Measurements from ENCODE around the gene DOP1A. TPM values are rescaled to one million over a fixed set of nuclear protein-coding genes. Genes with fewer than 3 reads are reported as not detected.

DOP1A gene
- total RNA-seq, 1 experiment from 2014 or later = 17.0 TPM

DNA sequence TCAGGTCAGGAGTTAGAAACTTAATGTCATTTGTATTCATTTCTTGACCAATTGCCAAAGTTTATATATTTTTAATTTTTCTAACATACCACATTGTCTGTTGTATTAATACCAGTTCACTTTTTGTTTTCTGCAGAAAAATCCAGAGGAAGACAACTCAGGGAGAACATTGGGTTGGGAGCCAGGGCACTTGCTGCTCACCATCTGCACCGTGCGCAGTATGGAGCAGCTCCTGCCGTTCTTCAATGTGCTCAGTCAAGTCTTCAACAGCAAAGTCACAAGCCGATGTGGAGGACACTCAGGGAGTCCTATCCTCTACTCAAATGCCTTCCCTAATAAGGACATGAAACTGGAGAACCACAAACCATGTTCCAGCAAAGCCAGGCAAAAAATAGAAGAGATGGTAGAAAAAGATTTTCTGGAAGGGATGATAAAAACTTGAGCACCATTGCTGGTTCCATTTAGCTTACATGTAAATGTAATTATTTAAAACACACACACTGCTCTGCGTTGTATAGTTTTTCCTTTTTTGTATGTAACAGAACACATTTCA is 100.3 kb downstream of the DOP1A start:
- no peak overlapping the region for H3K4ac ChIP-seq (ENCODE audit: low read depth, low read length)
- H2AK5ac ChIP-seq (ENCODE audit: insufficient read length, low read length) = no peak overlapping the region
- no peak overlapping the region for H2BK120ac ChIP-seq (ENCODE audit: low read depth, low read length, poor library complexity, severe bottlenecking)
- no peak overlapping the region for H3K9ac ChIP-seq (ENCODE audit: extremely low read depth, insufficient read length, low read length)
- no peaks in the 10 kb centered on the region; the same call in 1 of the 2 replicates for H3K79me2 ChIP-seq (ENCODE audit: insufficient read depth, low read length)
- DNase-seq = no peak
- Mint-ChIP-seq H3K9me3 (no peaks in the 10 kb centered on the region), H3K36me3 (ENCODE audit: insufficient read depth in 1 of 3, low read depth in 3 of 3) (peaks cover 21 to 81% (median 66%) of the 10 kb centered on the region in 3 experiments; a peak in 6 of 7 replicates), H3K27me3 (ENCODE audit: low read depth) (no peaks in the 10 kb centered on the region), H3K27ac (no peak overlapping the region), H3K4me1 (no peaks in the 10 kb centered on the region), H3K4me3 (no peak overlapping the region)
- H3K27me3 ChIP-seq (ENCODE audit: insufficient read depth, low read length) = no peaks in the 10 kb centered on the region
- H4K20me1 ChIP-seq (ENCODE audit: control insufficient read depth, insufficient read depth, insufficient read length) = no peaks in the 10 kb centered on the region
- H2BK12ac ChIP-seq (ENCODE audit: insufficient read length, low read depth, low read length) = no peak overlapping the region
- no peaks in the 10 kb centered on the region for H3K4me1 ChIP-seq (ENCODE audit: insufficient read depth, low read length)
- TF ChIP-seq, protein P1, sequence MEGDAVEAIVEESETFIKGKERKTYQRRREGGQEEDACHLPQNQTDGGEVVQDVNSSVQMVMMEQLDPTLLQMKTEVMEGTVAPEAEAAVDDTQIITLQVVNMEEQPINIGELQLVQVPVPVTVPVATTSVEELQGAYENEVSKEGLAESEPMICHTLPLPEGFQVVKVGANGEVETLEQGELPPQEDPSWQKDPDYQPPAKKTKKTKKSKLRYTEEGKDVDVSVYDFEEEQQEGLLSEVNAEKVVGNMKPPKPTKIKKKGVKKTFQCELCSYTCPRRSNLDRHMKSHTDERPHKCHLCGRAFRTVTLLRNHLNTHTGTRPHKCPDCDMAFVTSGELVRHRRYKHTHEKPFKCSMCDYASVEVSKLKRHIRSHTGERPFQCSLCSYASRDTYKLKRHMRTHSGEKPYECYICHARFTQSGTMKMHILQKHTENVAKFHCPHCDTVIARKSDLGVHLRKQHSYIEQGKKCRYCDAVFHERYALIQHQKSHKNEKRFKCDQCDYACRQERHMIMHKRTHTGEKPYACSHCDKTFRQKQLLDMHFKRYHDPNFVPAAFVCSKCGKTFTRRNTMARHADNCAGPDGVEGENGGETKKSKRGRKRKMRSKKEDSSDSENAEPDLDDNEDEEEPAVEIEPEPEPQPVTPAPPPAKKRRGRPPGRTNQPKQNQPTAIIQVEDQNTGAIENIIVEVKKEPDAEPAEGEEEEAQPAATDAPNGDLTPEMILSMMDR (conservative IDR thresholded peaks at IDR 0.05) = no peak
- H3K4me2 ChIP-seq (ENCODE audit: insufficient read depth, insufficient read length, low read length) = no peak overlapping the region
- no peak overlapping the region for H4K5ac ChIP-seq (ENCODE audit: insufficient read length, low read depth, low read length)
- no peak overlapping the region for H3K18ac ChIP-seq (ENCODE audit: insufficient read length, low read depth, low read length)
- no peak overlapping the region for H4K8ac ChIP-seq (replicated peaks; ENCODE audit: insufficient read length, low read depth, low read length)
- no peak overlapping the region for H3K23ac ChIP-seq (ENCODE audit: insufficient read length, low read depth, low read length)
- H2AFZ ChIP-seq (ENCODE audit: low read length) = no peak overlapping the region
- H3K9me3 ChIP-seq (ENCODE audit: control insufficient read depth, low read depth, low read length) = no peaks in the 10 kb centered on the region
- H4K91ac ChIP-seq (ENCODE audit: insufficient read length, low read depth, low read length) = no peak overlapping the region
- no peak overlapping the region for H2BK5ac ChIP-seq (ENCODE audit: insufficient read length, low read length)
- H3T11ph ChIP-seq (ENCODE audit: low read length) = no peak overlapping the region
- no peak overlapping the region for H2BK15ac ChIP-seq (ENCODE audit: low read depth, low read length)
- WGBS (ENCODE audit: extremely low coverage, insufficient read length, low lambda C conversion rate) = no CpG with 5 or more reads among the region's 5 CpGs
- no peak overlapping the region for H2BK20ac ChIP-seq (ENCODE audit: low read depth, low read length, poor library complexity, severe bottlenecking)
- H3K27ac ChIP-seq (ENCODE audit: insufficient read length, low read depth, low read length) = no peak overlapping the region
- H3K23me2 ChIP-seq (ENCODE audit: insufficient read length, low read depth, low read length, poor library complexity, severe bottlenecking) = no peaks in the 10 kb centered on the region
- no peak overlapping the region for H3K14ac ChIP-seq (ENCODE audit: insufficient read depth, low read length)
- H3K56ac ChIP-seq (ENCODE audit: insufficient read length, low read depth, low read length) = no peak overlapping the region
- H3K79me1 ChIP-seq (ENCODE audit: insufficient read depth, low read depth, low read length, poor library complexity, severe bottlenecking) = no peaks in the 10 kb centered on the region

All from H9 (cell line).